Caco-2 (cell line): ENCODE measurements around the gene LY6G5C. TPM values are rescaled to one million over a fixed set of nuclear protein-coding genes. Genes with fewer than 3 reads are reported as not detected.
A peak's percentile ranks its signal among the peaks of the same experiment; 100 is the strongest.

Experiments
- Bru-seq: library from RNA; stranded (reverse); fragments of 400-500 nt; gene quantifications from one replicate; lab custom pipeline; 2021; lab: Mats Ljungman, UMichigan
- BruChase-seq, 2 experiments: library from RNA; stranded (reverse); fragments of 400-500 nt; gene quantifications; one replicate each; lab custom pipeline; 2021; lab: Mats Ljungman, UMichigan
- BruUV-seq: library from RNA; stranded (reverse); fragments of 400-500 nt; replicated peaks from 2 replicates; lab custom pipeline; 2021; lab: Mats Ljungman, UMichigan
- CTCF ChIA-PET: fragments of 300-600 bp; sonication (Branson Sonifier 250); formaldehyde crosslinking; loops from one replicate; lab custom pipeline; 2022; ENCODE audit warnings: antibody characterized with exemption; lab: Charles Lee
- POLR2A ChIA-PET: fragments of 300-600 bp; sonication (Branson Sonifier 250); formaldehyde crosslinking; loops from one replicate; lab custom pipeline; 2022; ENCODE audit warnings: antibody characterized with exemption; lab: Charles Lee
- DNase-seq, 2 experiments: peaks; one replicate each; pipeline versions ENCODE4 v3.0.0 to v3.0.0-alpha.2; 2020 to 2022
- H3K27me3 ChIP-seq: replicated peaks from 2 replicates; pipeline ENCODE4 v1.6.0; 2011; ENCODE audit warnings: low read length; ENCODE audit not compliant: control insufficient read depth, insufficient read depth
- H3K36me3 ChIP-seq: 2 replicates; pipeline ENCODE4 v1.5.1; 2011; ENCODE audit warnings: low read length; ENCODE audit not compliant: control insufficient read depth, insufficient read depth
- H3K4me1 ChIP-seq: fragments of 250-450 bp; sonication (Bioruptor Pico); 2 replicates; pipeline ENCODE4 v1.5.1; 2020; ENCODE audit warnings: mild to moderate bottlenecking
- H3K4me3 ChIP-seq: 2 replicates; pipeline ENCODE4 v1.5.1; 2011; ENCODE audit warnings: low read depth, mild to moderate bottlenecking, control low read depth, low read length
- H3K9me3 ChIP-seq: fragments of 250-450 bp; sonication (Bioruptor Pico); 2 replicates; pipeline ENCODE4 v1.5.1; 2020; ENCODE audit warnings: mild to moderate bottlenecking, moderate library complexity
- H3K27ac Mint-ChIP-seq: one replicate; pipeline ENCODE4 v1.8.0; 2022; ENCODE audit warnings: mixed read lengths; ENCODE audit not compliant: unreplicated experiment
- H3K27me3 Mint-ChIP-seq: one replicate; pipeline ENCODE4 v1.8.0; 2022; ENCODE audit warnings: mixed read lengths; ENCODE audit not compliant: insufficient read depth, unreplicated experiment
- H3K36me3 Mint-ChIP-seq: one replicate; pipeline ENCODE4 v1.8.0; 2022; ENCODE audit warnings: mild to moderate bottlenecking, mixed read lengths; ENCODE audit not compliant: insufficient read depth, unreplicated experiment
- H3K4me1 Mint-ChIP-seq: one replicate; pipeline ENCODE4 v1.8.0; 2022; ENCODE audit warnings: low read depth, mixed read lengths; ENCODE audit not compliant: unreplicated experiment
- H3K4me3 Mint-ChIP-seq: one replicate; pipeline ENCODE4 v1.8.0; 2022; ENCODE audit warnings: mild to moderate bottlenecking, moderate library complexity, mixed read lengths; ENCODE audit not compliant: unreplicated experiment
- H3K9me3 Mint-ChIP-seq: one replicate; pipeline ENCODE4 v1.8.0; 2022; ENCODE audit warnings: mixed read lengths; ENCODE audit not compliant: unreplicated experiment
- CTCF ChIP-seq, 2 experiments: fragments of 200-600 bp in 1 of 2; IDR thresholded peaks; 1 replicate in 1 of 2; 2 replicates in 1 of 2; pipeline versions ENCODE4 v1.5.1 to v1.8.0; 2011 to 2022; ENCODE audit warnings: antibody characterized with exemption in 1 of 2, control low read depth in 1 of 2, inconsistent platforms in 1 of 2, low read depth in 1 of 2, low read length in 1 of 2, mild to moderate bottlenecking in 1 of 2, moderate library complexity in 1 of 2; ENCODE audit not compliant: insufficient read depth in 1 of 2, severe bottlenecking in 1 of 2, unreplicated experiment in 1 of 2
- intact Hi-C: fragments of 100-400 bp; cut with micrococcal nuclease; formaldehyde crosslinking; loops from one replicate; pipeline ENCODE4 v1.10.0; 2022; ENCODE audit not compliant: unreplicated experiment
- long read RNA-seq: library from polyadenylated mRNA; stranded (forward); transcript quantifications from one replicate; pipeline ENCODE4 v2.0.0, GENCODE V29; 2022
- total RNA-seq: library from RNA; stranded (reverse); gene quantifications from 2 replicates; pipeline ENCODE4 v1.2.3, GENCODE V29; 2022

Gene LY6G5C, protein sequence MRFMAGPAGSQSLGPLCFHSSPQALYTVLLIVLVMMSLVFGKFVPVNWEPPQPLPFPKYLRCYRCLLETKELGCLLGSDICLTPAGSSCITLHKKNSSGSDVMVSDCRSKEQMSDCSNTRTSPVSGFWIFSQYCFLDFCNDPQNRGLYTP
- 2.0 and 2.9 TPM in 2 replicates for total RNA-seq
- percentile 41 among the genes with signal in this experiment for Bru-seq, nascent RNA
- BruChase-seq, experiment 1, labeled RNA remaining after a 2-hour chase: percentile 35 among the genes with signal in this experiment
- percentile 41 among the genes with signal in this experiment for BruChase-seq, experiment 2, labeled RNA remaining after a 6-hour chase
- long read RNA-seq, partial matches to known transcripts: 0 of 4 reads
- long read RNA-seq, other reads (novel, unspliced or antisense): 1 of 4 reads

DNA sequence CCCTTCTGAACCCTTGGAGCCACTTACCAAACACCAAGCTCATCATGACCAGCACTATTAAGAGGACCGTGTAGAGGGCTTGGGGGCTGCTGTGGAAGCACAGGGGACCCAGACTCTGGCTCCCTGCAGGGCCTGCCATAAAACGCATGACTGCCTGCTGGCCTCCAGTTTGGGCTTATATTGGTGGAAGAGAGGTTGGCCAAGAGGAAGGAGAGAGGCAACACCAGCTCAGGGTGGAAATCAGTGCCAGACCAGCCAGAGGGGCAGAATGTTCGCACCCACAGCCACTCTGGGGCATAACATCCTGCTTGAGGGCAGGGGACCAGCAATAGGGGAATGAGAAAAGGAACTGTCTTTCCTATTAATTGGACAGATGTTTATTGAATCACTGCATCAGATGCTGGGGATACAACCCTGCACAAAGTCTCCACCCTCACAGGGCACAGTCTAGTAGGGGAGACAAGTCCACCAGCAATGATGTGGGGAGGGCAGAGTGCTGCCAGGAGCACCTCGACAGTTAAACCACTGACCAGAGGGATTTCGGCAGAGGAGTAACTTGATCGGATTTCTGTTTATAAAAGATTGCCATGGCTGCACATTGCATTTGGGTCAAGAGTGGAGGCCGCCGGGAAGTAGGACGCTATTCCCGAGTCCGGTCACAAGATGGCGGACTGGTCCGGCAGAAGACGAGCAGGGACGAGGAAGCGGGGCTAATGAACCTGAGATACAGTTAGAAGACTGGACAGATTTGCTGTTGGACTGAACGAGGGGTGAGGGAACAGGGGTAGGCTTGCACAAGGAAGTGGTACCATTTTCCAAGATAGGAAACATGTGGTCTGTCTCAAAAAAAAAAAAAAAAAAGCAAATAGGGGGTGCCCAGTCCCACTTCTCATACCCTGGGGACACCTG, at the start of gene LY6G5C:
Gene LY6G5C, minus strand, starts transcription at position 842 of the 909 bp plus-strand sequence. Its CDS starts 694 bp downstream, at position 148.
- BruUV-seq: no TSS peak
- Mint-ChIP-seq H3K9me3 (no peaks in the 10 kb centered on the region), H3K27me3 (no peaks in the 10 kb centered on the region), H3K4me1 (peaks cover 17% of the 10 kb centered on the region), H3K4me3 (peak within 1 kb of the TSS; percentile 76), H3K36me3 (peaks cover 20% of the 10 kb centered on the region), H3K27ac (peak within 1 kb of the TSS; percentile 54)
- Histone ChIP-seq H3K9me3 (no peaks in the 10 kb centered on the region), H3K27me3 (no peaks in the 10 kb centered on the region), H3K4me1 (peaks cover 25% of the 10 kb centered on the region), H3K36me3 (no peaks in the 10 kb centered on the region), H3K4me3 (peak within 1 kb of the TSS; percentile 49)
- TF ChIP-seq CTCF (IDR thresholded peaks at IDR 0.05; ENCODE audit: insufficient read depth in 1 of 2, low read depth in 1 of 2, low read length in 1 of 2, severe bottlenecking in 1 of 2, unreplicated experiment in 1 of 2): peak; percentile 66 to 81
- intact Hi-C loops: loop anchor here (1.0 to 2.0 kb wide), 5 partner anchors 22 to 183 kb away; partner anchors contain the start of genes ABHD16A and DDAH2
- ChIA-PET POLR2A (interaction anchor here (1.0 kb wide), 2 partner anchors 57 to 135 kb away, joined by 3 read pairs; partner anchors contain the start of gene HSPA1L), CTCF (interaction anchor here (0.6 to 2.3 kb wide), 20 partner anchors 10 to 183 kb away, joined by 3 to 18 read pairs (median 4); partner anchors contain the start of genes ABHD16A, CLIC1, CSNK2B and HSPA1B)
- peak; percentile 85 to 87 for DNase-seq

DNA sequence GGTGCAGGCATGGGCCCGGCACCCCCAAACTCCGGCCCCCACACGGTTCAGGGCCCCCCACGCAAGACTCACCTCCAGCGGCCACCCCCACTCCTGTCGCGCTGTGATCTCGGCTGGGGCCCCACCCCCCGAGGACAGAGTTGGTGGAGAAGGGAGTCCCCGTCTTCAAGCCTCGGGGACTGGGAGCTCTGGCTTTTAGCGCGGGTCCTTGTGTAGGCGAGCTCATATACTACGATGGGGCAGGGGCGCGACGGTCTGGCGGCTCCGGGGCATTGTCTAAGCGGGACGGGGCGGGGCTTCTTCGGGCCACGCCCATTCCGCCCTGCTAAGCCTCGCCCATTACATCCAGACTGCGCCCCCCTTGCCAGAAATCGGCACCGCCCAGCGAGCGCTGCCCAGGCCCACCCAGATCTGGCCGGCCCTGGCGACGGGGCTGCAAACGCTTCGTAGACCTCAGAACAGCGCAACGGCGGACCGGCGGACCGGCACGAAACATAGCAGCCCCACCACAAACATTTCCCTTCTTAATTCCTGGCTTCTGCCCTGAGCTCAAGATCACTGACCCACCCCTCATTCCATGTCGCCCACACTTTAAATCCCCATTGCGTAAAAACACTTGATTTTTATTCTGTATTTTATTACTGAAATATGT, 49.2 kb upstream of the LY6G5C start:
- peak; percentile 78 to 87 for DNase-seq
- Histone ChIP-seq H3K27me3 (no peaks in the 10 kb centered on the region), H3K4me1 (peaks cover 16% of the 10 kb centered on the region), H3K4me3 (peak overlapping the region; percentile 58), H3K36me3 (peaks cover 9% of the 10 kb centered on the region), H3K9me3 (no peaks in the 10 kb centered on the region)
- H3K9me3 Mint-ChIP-seq: no peaks in the 10 kb centered on the region
- POLR2A ChIA-PET: interaction anchor here (0.5 to 2.0 kb wide), 12 partner anchors 8 to 133 kb away, joined by 3 to 59 read pairs (median 6); partner anchors contain the start of genes ABHD16A, HSPA1A, HSPA1B and HSPA1L
- H3K36me3 Mint-ChIP-seq: peaks cover 93% of the 10 kb centered on the region
- CTCF ChIA-PET: interaction anchor here (0.6 to 2.5 kb wide), 17 partner anchors 9 to 414 kb away, joined by 3 to 30 read pairs (median 4); partner anchors contain the start of genes HSPA1B, LSM2, LY6G5C and MSH5
- H3K27me3 Mint-ChIP-seq: no peaks in the 10 kb centered on the region
- intact Hi-C loops: loop anchor here (1.0 kb wide), 6 partner anchors 8 to 100 kb away; no protein-coding TSS in a partner anchor
- peaks cover 27% of the 10 kb centered on the region for H3K4me1 Mint-ChIP-seq
- TF ChIP-seq CTCF (IDR thresholded peaks at IDR 0.05; ENCODE audit: insufficient read depth in 1 of 2, low read depth in 1 of 2, low read length in 1 of 2, severe bottlenecking in 1 of 2, unreplicated experiment in 1 of 2): peak in 1 of 2 experiments; percentile 14
- H3K4me3 Mint-ChIP-seq: peak overlapping the region; percentile 87
- peak overlapping the region; percentile 84 for H3K27ac Mint-ChIP-seq
- TSS peak; percentile 41 for BruUV-seq
